Measurements from ENCODE around the gene TIMM23.
"Not testable (repeated sequence)": the region's sequence is repeated elsewhere in the genome, so short reads cannot be mapped to it uniquely, and the experiment has no call there.

DNA sequence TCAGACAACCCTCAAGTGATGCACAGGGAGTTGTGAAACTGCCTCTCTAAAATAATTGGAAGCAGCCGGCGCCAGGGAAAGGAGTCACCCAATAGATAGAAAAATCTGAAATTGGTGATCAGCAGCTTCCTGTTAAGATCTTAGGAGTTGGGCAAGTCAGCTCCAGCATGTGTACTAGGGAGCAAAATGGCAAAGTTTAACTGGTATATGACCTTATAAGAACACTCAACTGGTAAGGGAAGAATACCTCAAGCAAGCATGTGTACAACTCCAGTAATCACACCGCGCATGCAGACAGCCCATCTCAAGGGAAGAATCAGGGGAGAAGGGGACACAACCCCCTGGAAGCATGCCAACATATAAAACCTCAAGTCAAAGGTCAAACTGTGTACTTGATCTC is 17.9 kb upstream of the TIMM23 start:
- not testable (repeated sequence) for TF ChIP-seq CTCF (IDR thresholded peaks at IDR 0.05; ENCODE audit: extremely low read depth in 1 of 2, insufficient read depth in 1 of 2, low read depth in 1 of 2, low read length in 2 of 2); POLR2A (IDR thresholded peaks at IDR 0.05; ENCODE audit: low read depth, low read length); POLR2AphosphoS5 (IDR thresholded peaks at IDR 0.05; ENCODE audit: insufficient read depth, low read depth, low read length); EZH2 (IDR thresholded peaks at IDR 0.05; ENCODE audit: borderline replicate concordance, low read depth, low read length, severe bottlenecking); FOS (IDR thresholded peaks at IDR 0.05; ENCODE audit: borderline replicate concordance, insufficient read depth, low read length); JUN (IDR thresholded peaks at IDR 0.05; ENCODE audit: borderline replicate concordance, insufficient read depth, insufficient read length, low read depth); MYC (IDR thresholded peaks at IDR 0.05; ENCODE audit: low read depth, low read length); GATA2 (IDR thresholded peaks at IDR 0.05; ENCODE audit: insufficient read depth, insufficient read length, low read depth, low read length); MAX (IDR thresholded peaks at IDR 0.05; ENCODE audit: insufficient read depth, insufficient read length)

Measured in endothelial cell of umbilical vein (primary cell).